BJ (cell line): ENCODE results near the gene PLEKHA5. TPM values are rescaled to one million over a fixed set of nuclear protein-coding genes. Genes with fewer than 3 reads are reported as not detected.
A peak's percentile ranks its signal among the peaks of the same experiment; 100 is the strongest.

Source experiments
- CTCF ChIA-PET: fragments of 350-600 bp; formaldehyde crosslinking; extraction: SDS; loops from one replicate; lab custom pipeline; 2021; ENCODE audit warnings: antibody characterized with exemption, inconsistent platforms; lab: Yijun Ruan, JAX
- POLR2A ChIA-PET: fragments of 300-600 bp; sonication (Branson Sonifier 250); formaldehyde crosslinking; extraction: SDS; loops from one replicate; lab custom pipeline; 2021; ENCODE audit warnings: antibody characterized with exemption; lab: Charles Lee
- DNase-seq: peaks from one replicate; pipeline ENCODE4 v3.0.0-alpha.2; 2011; ENCODE audit warnings: low read depth
- H3K27me3 ChIP-seq: 2 replicates; pipeline ENCODE4 v1.6.0; 2011; ENCODE audit warnings: low read length; ENCODE audit not compliant: control insufficient read depth, insufficient read depth
- H3K36me3 ChIP-seq: 2 replicates; pipeline ENCODE4 v1.5.1; 2011; ENCODE audit warnings: low read length; ENCODE audit not compliant: control insufficient read depth, insufficient read depth
- H3K4me3 ChIP-seq: 2 replicates; pipeline ENCODE4 v1.5.1; 2011; ENCODE audit warnings: low read depth, mild to moderate bottlenecking, control low read depth, low read length
- polyA plus RNA-seq: library from polyadenylated mRNA; depleted of rRNA; stranded (reverse); fragments of >200 nt; gene quantifications from 2 replicates; pipeline ENCODE4 v1.2.3, GENCODE V29; 2011
- TF ChIP-seq, protein P1 (sequence below): IDR thresholded peaks from 2 replicates; pipeline ENCODE4 v1.5.1; 2011; ENCODE audit warnings: low read depth, mild to moderate bottlenecking, control low read depth, inconsistent platforms, low read length, moderate library complexity; ENCODE audit not compliant: insufficient read depth

The PLEKHA5 gene
- polyA plus RNA-seq, 1 experiment: 5.8 TPM

DNA sequence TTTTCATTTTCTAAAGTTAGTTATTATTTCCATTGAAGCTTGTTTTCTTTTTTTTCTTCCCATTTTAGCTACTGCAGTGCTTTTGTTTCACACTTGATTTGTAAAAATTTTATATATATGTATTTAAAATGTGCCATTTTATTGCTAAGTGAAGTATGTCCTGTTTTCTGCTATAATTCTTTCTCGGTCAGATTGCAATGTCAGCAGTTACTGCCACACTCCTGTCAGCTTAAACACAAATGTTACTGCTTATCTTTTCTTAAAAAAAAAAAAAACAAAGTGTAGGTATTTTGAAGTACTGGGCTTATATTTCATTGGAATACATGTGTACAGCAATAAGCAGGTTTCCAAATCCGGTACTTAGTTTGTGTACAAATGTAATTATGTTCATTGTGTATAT is 246.4 kb downstream of the PLEKHA5 start:
- TF ChIP-seq, protein P1, sequence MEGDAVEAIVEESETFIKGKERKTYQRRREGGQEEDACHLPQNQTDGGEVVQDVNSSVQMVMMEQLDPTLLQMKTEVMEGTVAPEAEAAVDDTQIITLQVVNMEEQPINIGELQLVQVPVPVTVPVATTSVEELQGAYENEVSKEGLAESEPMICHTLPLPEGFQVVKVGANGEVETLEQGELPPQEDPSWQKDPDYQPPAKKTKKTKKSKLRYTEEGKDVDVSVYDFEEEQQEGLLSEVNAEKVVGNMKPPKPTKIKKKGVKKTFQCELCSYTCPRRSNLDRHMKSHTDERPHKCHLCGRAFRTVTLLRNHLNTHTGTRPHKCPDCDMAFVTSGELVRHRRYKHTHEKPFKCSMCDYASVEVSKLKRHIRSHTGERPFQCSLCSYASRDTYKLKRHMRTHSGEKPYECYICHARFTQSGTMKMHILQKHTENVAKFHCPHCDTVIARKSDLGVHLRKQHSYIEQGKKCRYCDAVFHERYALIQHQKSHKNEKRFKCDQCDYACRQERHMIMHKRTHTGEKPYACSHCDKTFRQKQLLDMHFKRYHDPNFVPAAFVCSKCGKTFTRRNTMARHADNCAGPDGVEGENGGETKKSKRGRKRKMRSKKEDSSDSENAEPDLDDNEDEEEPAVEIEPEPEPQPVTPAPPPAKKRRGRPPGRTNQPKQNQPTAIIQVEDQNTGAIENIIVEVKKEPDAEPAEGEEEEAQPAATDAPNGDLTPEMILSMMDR: no peak
- ChIA-PET POLR2A (no interaction called here), CTCF (interaction anchor here (0.7 to 1.7 kb wide), 3 partner anchors 9 to 16 kb away, joined by 3 to 5 read pairs (median 3); no protein-coding TSS in a partner anchor)
- Histone ChIP-seq H3K4me3 (no peak overlapping the region), H3K36me3 (no peaks in the 10 kb centered on the region; the same call in 1 of the 2 replicates), H3K27me3 (no peaks in the 10 kb centered on the region)
- no peak for DNase-seq

DNA sequence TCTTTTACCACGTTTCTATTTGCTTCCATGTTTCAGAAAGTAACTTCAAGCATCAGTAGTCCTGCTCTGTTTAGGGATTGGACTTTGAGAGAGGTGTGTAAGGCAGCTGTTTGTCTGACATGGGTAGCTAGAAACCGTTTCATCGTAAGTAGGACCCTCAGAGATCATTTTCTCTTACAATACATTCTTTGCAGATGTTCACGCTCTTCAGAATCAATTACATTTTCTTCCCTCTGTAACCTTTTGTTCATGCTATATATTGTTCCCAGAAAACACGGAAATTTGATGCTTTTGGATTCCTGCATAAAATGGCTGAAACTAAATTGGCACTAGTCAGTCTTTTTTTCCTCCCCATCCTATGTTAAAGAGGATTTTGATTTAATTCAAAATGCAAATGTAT is 247.2 kb downstream of the PLEKHA5 start:
- POLR2A ChIA-PET: no interaction called here
- TF ChIP-seq, protein P1: no peak

DNA sequence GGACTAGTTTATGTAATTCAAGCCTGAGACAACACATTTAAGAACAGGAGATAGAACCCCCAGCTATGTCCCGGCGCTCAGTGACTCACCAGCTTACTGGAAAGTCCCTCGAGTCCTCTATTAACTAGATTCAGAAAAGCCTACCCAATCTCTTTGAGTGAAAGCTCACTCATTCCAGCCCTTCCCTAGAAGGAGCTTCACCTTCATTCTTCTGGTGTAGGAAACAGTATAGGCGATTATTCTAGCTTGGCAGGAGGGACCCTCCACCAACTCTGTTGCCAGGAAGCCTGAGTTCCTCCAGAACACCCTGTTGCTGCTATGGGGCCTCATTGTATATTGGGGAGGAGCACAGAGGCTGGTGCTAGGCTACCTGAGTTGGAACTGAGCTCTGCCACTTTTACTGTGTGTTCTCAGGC is 252.6 kb downstream of the PLEKHA5 start:
- POLR2A ChIA-PET: no interaction called here
- TF ChIP-seq, protein P1: no peak
- peak; percentile 20 for DNase-seq
- CTCF ChIA-PET: interaction anchor here (0.7 kb wide), 1 partner anchor 8 kb away, joined by 3 read pairs; no protein-coding TSS in a partner anchor
- Histone ChIP-seq H3K36me3 (no peaks in the 10 kb centered on the region; the same call in 1 of the 2 replicates), H3K4me3 (no peak overlapping the region), H3K27me3 (no peaks in the 10 kb centered on the region)

More for the DNA sequence above, 247.2 kb downstream of the PLEKHA5 start:
- Histone ChIP-seq H3K36me3 (no peaks in the 10 kb centered on the region; the same call in 1 of the 2 replicates), H3K27me3 (no peaks in the 10 kb centered on the region), H3K4me3 (no peak overlapping the region)
- no peak for DNase-seq
- CTCF ChIA-PET: interaction anchor here (1.7 kb wide), 1 partner anchor 12 kb away, joined by 5 read pairs; no protein-coding TSS in a partner anchor

GRCh38 chr12:19382563-19382962 is 253.0 kb downstream of the PLEKHA5 start:
- CTCF ChIA-PET: interaction anchor here (0.7 kb wide), 1 partner anchor 9 kb away, joined by 3 read pairs; no protein-coding TSS in a partner anchor
- DNase-seq: no peak
- TF ChIP-seq, protein P1: no peak
- POLR2A ChIA-PET: no interaction called here
- no peak overlapping the region for H3K4me3 ChIP-seq
- no peaks in the 10 kb centered on the region; the same call in 1 of the 2 replicates for H3K36me3 ChIP-seq
- no peaks in the 10 kb centered on the region for H3K27me3 ChIP-seq

DNA sequence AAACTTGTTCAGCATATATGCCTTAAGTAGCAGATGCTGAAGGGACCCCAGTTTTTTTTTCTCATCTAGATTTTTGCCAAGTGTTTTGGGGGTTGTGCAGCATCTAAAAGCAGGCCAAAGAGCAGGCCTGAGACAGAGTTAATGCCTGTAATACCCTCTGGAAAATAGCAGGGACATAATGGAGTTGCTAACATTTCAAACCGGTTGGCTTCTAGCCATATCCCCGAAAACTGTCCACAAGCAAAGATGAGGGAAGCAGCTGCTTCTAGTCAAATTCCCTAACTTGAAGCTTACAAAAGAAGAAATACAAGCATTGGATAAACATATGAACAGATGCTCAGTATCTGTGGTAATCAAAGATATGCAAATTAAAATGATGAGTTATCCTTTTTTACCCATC is 257.6 kb downstream of the PLEKHA5 start:
- DNase-seq: no peak
- Histone ChIP-seq H3K27me3 (no peaks in the 10 kb centered on the region), H3K36me3 (no peaks in the 10 kb centered on the region), H3K4me3 (no peak overlapping the region)
- ChIA-PET POLR2A (no interaction called here), CTCF (no interaction called here)
- TF ChIP-seq, protein P1: no peak
